ENCODE results near the gene HMCN2.

Gene HMCN2

DNA sequence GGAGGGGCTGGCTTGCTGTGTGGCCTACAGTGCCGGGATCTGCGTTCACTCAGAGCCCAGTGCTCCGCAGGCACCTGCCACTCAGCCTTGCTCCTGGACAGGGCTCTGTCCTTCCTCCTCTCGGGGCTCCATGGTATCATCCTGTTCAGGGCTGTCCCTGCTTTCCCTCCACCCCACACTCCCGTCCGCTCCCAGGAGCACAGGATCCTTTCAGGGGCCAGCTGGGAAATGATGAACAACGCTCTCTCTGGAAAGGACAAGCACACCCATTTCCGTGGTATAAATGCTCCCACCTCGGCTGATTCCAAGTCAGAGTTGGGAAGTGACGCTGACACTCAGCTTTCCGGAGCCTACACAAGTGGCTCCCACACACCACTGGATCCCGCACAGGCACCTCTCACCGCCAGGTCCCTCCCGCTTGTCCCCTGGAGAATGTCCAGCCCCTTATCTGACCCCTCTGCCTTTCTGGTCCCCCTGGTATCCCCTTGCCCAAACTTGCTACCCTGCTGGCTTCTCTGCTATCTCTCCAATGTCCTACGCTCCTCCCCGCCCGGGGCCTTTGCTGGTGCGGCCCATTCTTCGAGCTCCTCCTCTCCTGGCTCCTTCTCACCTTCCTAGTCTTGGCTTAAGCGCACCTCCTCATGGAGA lies 21.3 kb downstream of the HMCN2 start:
- DNase-seq (ENCODE audit: low read depth) = no peak
- TF ChIP-seq, protein P1, sequence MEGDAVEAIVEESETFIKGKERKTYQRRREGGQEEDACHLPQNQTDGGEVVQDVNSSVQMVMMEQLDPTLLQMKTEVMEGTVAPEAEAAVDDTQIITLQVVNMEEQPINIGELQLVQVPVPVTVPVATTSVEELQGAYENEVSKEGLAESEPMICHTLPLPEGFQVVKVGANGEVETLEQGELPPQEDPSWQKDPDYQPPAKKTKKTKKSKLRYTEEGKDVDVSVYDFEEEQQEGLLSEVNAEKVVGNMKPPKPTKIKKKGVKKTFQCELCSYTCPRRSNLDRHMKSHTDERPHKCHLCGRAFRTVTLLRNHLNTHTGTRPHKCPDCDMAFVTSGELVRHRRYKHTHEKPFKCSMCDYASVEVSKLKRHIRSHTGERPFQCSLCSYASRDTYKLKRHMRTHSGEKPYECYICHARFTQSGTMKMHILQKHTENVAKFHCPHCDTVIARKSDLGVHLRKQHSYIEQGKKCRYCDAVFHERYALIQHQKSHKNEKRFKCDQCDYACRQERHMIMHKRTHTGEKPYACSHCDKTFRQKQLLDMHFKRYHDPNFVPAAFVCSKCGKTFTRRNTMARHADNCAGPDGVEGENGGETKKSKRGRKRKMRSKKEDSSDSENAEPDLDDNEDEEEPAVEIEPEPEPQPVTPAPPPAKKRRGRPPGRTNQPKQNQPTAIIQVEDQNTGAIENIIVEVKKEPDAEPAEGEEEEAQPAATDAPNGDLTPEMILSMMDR (IDR thresholded peaks at IDR 0.05; ENCODE audit: insufficient read depth, low read depth, low read length, missing control alignments) = no peak
- H3K4me3 ChIP-seq (ENCODE audit: low read depth, low read length) = no peak overlapping the region

DNA sequence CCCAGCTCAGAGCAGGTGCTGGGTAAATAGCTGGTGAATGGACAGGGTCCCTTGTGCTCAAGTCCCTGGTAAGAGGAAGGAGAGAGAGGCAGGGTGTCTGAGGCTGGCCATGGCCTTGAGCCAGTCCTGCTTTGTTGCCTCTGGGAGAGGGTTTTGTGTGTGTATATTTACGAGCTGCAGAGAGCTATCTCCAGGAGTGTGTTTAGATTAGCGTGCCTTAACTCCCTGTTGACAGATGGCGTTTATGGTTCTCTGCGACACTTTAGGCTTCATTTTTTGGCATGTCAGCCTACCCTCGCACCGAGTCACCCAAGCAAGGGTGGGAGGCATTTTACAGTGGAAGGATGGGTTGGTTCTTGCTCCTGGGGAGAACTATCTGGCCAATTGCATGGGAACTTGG lies 22.2 kb downstream of the HMCN2 start:
- TF ChIP-seq, protein P1 (IDR thresholded peaks at IDR 0.05; ENCODE audit: insufficient read depth, low read depth, low read length, missing control alignments) = no peak
- no peak for DNase-seq (ENCODE audit: low read depth)

DNA sequence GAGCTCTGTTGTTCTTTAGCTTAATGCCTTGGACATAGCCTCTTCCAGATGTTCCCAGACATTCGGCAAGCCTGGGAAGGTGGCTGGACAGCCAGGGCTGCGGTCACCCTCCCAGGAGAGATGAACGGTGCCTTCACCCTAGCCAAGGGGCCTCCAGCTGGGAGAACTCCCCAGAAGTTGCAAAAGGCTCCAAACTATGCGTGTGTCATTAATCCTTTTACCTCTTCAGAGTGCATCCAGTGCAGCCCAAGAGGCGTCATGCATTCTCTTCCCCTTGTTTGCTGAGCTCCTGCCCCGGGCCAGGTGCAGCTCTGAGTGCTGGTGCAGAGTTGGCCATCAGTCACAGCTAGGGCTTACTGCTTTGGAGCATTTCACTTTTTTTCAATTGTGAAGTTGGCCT lies 22.8 kb downstream of the HMCN2 start:
- TF ChIP-seq, protein P1 (IDR thresholded peaks at IDR 0.05; ENCODE audit: insufficient read depth, low read depth, low read length, missing control alignments) = no peak
- DNase-seq (ENCODE audit: low read depth) = no peak
- no peak overlapping the region for H3K4me3 ChIP-seq (ENCODE audit: low read depth, low read length)

More for the DNA sequence above, 22.2 kb downstream of the HMCN2 start:
- no peak overlapping the region for H3K4me3 ChIP-seq (ENCODE audit: low read depth, low read length)

DNA sequence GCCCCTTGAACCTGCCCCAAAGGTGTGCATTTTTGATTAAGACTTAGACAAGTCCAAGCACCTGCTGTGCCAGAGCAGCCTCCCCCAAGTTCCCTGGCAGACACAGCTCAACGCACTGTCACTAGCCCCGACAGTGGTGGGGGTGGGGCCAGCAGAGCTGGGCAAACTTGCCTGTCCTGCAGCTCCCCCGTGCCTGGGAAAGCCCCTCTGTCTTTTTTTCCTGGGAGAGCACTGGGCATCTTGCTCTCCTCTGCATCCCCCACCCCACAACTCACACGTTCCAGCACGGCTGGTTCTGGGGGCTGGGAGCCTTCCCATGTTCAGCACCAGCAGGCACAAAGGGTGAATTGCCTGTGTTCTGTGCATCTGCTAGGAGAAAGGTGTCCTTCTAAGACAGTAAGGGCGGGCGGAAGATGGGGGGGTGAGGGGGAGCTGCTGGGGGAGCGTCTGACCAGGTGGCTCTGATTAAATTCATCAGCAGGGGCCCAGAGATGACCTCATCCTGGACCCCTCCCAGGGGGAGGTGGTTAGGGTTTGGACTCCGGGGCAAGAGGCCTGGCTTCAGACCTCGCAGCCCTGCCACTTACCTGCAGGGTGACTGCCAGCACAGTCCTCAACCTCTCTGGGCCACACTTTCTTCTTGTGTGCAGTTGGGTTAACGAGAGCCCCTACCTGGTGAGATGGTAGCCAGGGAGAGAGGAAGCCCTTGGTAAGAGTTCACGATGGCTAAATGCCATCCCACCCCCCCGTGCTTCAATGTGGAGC lies 23.5 kb downstream of the HMCN2 start:
- no peak overlapping the region for H3K4me3 ChIP-seq (ENCODE audit: low read depth, low read length)
- TF ChIP-seq, protein P1 (IDR thresholded peaks at IDR 0.05; ENCODE audit: insufficient read depth, low read depth, low read length, missing control alignments) = no peak
- no peak for DNase-seq (ENCODE audit: low read depth)

DNA sequence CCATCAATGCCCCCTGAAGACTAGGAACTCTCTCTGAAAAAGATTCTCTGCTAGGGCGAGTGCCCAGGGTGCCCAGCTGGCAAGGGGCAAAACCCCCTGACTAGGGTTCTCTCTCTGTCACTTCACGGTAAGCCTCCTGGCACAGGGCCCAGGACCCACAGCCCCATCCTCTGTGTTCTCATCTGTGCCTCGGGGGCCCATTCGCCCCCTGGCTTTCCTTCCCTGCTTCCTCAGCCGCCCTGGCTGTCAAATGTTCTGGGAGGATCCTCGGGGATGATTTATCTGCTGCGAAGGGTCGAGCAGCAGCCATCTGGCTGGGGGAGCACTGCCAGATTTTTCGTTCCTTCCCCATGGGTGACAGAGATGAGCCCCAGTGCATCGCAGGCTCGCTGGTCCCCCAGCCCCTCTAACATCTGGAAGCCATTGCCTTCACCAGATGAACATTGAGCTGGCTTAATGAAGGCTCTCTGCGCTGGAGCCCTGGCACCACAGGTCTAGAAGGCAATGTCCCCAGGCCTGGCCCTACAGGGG lies 24.2 kb downstream of the HMCN2 start:
- TF ChIP-seq, protein P1 (IDR thresholded peaks at IDR 0.05; ENCODE audit: insufficient read depth, low read depth, low read length, missing control alignments) = no peak
- no peak overlapping the region for H3K4me3 ChIP-seq (ENCODE audit: low read depth, low read length)
- DNase-seq (ENCODE audit: low read depth) = no peak

DNA sequence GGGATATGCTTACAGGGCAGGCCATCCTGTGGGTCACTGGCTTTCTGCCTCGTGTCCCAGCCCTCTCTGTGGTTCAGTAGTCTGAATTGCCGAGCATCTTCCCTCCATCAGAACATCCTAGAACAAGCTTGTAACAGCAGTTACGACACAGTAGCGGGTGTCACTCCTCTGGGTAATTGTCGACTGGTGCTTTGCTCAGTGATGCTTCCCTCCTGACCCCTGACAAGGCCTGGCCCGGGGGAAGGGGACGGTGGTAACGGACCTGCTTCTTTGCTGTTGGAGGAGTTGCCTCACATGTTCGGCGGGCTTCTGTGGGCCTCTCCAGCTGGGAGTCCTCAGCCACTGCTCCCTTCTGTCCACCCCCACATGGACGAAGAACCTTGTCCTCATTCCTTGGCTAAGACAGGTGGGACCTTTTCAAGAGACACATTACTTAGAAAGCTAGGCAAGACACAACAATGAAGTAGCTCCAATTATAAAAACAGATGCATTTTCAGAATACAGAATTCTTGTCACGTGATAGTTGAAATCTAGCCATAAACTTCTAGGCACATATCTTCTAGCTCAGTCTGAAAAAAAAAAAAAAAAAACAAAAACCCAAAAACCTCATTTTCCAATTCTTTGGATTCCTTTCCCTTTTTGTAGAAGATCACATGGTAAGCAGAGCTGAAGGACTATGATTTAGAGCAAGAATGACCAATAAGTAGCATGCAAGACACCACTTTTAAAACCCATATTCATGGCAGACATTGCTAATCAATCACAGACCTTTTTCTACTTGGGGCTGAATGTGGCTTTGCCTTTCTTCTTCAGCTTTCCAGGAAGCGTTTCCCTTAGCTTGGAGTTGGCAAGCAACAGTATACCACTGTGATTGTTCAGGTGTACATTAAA lies 25.0 kb downstream of the HMCN2 start:
- TF ChIP-seq, protein P1 (IDR thresholded peaks at IDR 0.05; ENCODE audit: insufficient read depth, low read depth, low read length, missing control alignments) = no peak

More for the DNA sequence above, 25.0 kb downstream of the HMCN2 start:
- no peak overlapping the region for H3K4me3 ChIP-seq (ENCODE audit: low read depth, low read length)
- no peak for DNase-seq (ENCODE audit: low read depth)

All from GM12865 (cell line).